ENCODE data around the gene DAAM2.

The DAAM2 gene

DNA sequence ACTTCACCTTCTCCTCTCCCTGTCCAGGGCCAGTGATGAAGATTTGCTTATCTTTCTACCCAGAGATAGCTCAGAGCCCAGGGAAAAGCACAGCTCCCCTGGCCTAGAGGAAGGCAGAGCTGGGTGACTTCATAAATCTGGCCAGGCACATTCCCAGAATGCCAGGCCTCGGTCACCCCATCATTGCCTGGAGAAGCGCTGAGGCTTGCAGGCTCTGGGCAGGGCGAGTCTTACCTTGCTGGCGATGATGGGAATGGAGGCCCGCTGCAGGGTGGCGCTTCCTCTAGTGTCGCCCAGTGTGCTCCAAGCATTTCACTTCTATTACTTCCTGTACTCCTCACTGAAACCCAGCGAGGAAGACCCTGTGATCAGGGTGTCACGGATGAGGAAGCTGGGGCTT is 60.1 kb downstream of the DAAM2 start:
- no peak overlapping the region for H3K4me3 ChIP-seq
- H3K9ac ChIP-seq = no peak overlapping the region
- no peaks in the 10 kb centered on the region for H3K36me3 ChIP-seq
- no peaks in the 10 kb centered on the region for H4K20me1 ChIP-seq
- no peak overlapping the region for H3K27ac ChIP-seq
- no peaks in the 10 kb centered on the region for H3K4me1 ChIP-seq
- H3K27me3 ChIP-seq = no peaks in the 10 kb centered on the region
- TF ChIP-seq Cebpa-rat (IDR thresholded peaks at IDR 0.05) = no peak
- H3K4me2 ChIP-seq = no peak overlapping the region
- no peaks in the 10 kb centered on the region for H3K9me3 ChIP-seq

DNA sequence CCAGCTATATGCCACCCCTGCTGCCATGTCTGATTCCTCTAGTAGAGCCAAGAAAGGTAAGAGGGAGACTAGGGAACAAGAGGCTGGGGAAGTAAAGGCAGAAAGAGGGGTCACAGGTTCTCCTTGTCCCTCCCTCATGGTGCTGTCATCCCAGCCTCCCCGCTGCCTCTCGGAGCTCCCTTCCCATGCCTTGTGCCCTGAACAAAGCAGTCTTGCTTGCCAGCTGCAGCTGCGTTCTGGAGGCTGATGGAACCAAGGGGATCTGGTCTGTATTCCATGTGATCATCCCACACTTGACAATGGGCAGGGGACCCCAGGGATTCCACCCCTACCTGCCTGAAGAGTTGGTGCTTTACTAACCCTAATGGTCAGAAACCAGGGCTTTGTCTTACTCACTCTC is 61.4 kb downstream of the DAAM2 start:
- TF ChIP-seq Cebpa-rat (IDR thresholded peaks at IDR 0.05) = no peak
- Histone ChIP-seq H3K4me1 (no peaks in the 10 kb centered on the region), H4K20me1 (no peaks in the 10 kb centered on the region), H3K36me3 (no peaks in the 10 kb centered on the region), H3K4me3 (no peak overlapping the region), H3K4me2 (no peak overlapping the region), H3K9ac (no peak overlapping the region), H3K9me3 (no peaks in the 10 kb centered on the region), H3K27me3 (no peaks in the 10 kb centered on the region), H3K27ac (no peak overlapping the region)

DNA sequence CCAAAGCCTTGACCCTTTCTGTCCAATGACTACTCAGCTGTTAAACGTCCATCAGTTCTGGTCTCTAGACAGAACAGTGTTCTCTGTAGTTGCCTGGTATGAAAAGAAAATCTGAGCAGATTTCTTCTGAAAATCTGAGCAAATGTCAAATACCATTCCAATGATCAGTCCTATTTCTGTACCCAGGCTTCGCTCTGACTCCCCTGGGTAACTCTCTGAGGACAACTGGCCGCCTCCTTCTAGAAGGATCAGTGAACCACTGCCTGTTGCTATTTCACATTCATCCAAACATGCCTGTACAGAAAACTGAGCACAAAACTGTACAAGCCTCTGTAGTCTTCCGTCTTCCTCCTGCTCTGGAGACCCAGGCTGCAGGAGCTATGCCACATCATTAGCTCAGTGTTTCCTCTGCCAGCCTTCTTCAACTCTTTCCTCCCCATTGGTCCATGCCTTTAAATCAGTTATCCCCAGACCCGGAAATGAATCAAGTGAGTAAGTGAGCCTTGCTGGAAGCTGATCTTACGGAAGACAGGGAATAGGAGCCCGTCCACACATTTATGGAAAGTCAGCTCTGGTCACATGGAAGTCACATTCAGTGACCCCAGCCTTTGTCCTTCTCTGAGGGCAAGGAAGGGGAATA is 63.3 kb downstream of the DAAM2 start:
- TF ChIP-seq Cebpa-rat (IDR thresholded peaks at IDR 0.05) = no peak

DNA sequence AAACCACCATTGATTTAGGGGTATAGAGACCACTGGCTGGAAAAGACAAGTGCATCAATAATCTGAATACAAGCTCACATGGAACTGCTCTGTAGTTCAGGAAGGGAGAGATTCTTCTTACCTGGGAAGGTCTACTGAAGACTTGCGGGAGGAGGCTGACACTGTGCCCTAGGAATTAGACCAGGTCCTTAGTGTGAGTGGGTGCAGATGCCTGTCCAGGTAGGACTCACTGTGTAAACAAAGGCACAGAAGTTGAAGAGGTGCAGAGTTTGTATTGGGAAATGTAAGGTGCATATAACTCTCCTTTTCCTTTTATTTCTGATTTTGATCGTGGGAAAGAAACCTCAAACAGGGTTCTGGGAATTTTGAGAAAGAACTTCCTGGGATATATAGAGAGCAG is 66.8 kb downstream of the DAAM2 start:
- TF ChIP-seq Cebpa-rat (IDR thresholded peaks at IDR 0.05) = no peak
- Histone ChIP-seq H3K4me1 (no peaks in the 10 kb centered on the region), H3K9ac (no peak overlapping the region), H3K27me3 (no peaks in the 10 kb centered on the region), H3K36me3 (no peaks in the 10 kb centered on the region), H3K9me3 (no peaks in the 10 kb centered on the region), H3K27ac (no peak overlapping the region), H3K4me2 (no peak overlapping the region), H4K20me1 (no peaks in the 10 kb centered on the region), H3K4me3 (no peak overlapping the region)

More for the DNA sequence above, 63.3 kb downstream of the DAAM2 start:
- Histone ChIP-seq H3K27ac (no peak overlapping the region), H3K9ac (no peak overlapping the region), H3K4me1 (no peaks in the 10 kb centered on the region), H3K9me3 (no peaks in the 10 kb centered on the region), H3K36me3 (no peaks in the 10 kb centered on the region), H3K27me3 (no peaks in the 10 kb centered on the region), H3K4me3 (no peak overlapping the region), H3K4me2 (no peak overlapping the region), H4K20me1 (no peaks in the 10 kb centered on the region)

DNA sequence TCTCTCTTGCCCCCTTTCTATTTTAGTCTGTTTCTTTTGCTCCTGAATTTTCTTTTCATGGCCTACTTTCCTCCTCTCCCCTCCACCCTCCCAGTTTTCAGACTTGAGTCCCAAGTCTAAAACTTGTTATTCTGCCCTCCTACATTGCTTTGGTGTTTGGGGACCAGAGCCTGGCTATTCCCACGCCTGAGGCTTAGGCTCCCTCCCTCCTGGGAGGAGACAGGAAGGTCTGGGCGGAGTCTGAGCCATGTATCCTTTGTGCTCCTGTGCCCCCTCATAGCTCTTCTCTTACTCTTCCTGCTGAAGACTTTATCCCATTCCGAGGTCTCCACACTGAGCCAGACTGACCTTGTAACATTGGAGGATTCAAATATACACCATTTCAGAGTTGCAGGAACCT is 69.5 kb downstream of the DAAM2 start:
- Histone ChIP-seq H3K27me3 (no peaks in the 10 kb centered on the region), H3K9me3 (no peaks in the 10 kb centered on the region), H3K9ac (no peak overlapping the region), H3K27ac (no peak overlapping the region), H3K36me3 (no peaks in the 10 kb centered on the region), H3K4me2 (no peak overlapping the region), H3K4me3 (no peak overlapping the region), H3K4me1 (no peaks in the 10 kb centered on the region), H4K20me1 (no peaks in the 10 kb centered on the region)
- no peak for TF ChIP-seq Cebpa-rat (IDR thresholded peaks at IDR 0.05)

DNA sequence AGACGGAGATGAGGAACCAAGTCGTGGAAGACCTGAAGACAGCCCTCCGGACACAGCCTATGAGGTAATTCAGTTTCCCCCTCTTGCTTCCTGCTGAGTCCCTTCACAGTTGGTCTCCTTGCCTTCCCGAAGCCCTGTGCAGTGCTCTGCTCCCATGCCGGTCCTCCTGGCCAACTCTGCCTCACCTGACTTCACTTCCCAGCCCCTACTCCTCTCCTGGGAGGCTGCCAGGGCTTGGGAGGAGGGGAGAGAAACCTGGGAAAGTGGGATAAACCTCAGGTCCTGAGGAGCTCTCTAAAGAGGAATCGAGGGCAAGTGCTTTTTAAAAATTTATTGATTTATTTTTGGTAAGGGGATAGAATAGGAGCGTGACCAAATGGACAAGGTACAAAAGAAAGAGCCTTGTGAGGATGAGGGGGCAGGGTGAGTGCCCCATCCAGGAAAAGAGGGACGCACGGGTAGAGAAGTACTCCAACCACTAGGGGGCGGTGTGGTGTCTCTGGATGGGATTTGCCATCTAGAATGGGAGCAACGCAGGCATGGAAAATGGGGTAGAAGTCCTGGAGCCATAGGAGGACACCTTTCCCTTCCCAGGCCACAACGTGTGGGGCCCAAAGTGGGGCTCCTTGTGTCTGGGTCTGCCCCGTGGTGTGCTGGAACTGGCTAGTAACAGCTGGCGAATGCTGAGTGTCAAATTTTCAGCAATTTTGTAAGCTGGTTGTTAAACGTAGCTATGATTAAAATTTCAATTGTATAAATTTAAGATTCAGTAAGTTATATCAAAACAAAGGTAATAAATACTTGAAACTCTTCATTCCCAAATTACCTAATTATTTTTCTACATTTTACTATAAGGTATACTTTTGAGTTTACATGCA is 73.1 kb downstream of the DAAM2 start:
- Histone ChIP-seq H3K9me3 (no peaks in the 10 kb centered on the region), H3K9ac (no peak overlapping the region), H3K4me2 (no peak overlapping the region), H3K4me1 (no peaks in the 10 kb centered on the region), H3K36me3 (no peaks in the 10 kb centered on the region), H3K4me3 (no peak overlapping the region), H4K20me1 (no peaks in the 10 kb centered on the region), H3K27ac (no peak overlapping the region), H3K27me3 (no peaks in the 10 kb centered on the region)
- no peak for TF ChIP-seq Cebpa-rat (IDR thresholded peaks at IDR 0.05)

DNA sequence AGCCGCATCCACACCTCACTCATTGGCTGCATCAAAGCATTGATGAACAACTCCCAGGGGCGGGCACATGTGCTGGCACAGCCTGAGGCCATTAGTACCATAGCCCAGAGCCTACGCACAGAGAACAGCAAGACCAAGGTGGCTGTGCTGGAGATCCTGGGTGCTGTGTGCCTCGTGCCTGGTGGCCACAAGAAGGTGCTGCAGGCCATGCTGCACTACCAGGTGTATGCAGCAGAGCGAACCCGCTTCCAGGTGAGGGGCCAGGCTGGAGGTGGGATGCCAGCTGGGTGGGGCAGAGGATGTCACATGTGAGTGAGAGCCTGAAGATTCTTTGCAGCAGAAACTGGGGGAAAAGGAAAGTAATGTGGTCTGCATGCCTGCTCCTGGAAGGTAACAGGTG is 75.4 kb downstream of the DAAM2 start:
- Histone ChIP-seq H3K27me3 (no peaks in the 10 kb centered on the region), H3K36me3 (no peaks in the 10 kb centered on the region), H3K4me1 (no peaks in the 10 kb centered on the region), H3K4me2 (no peak overlapping the region), H3K9ac (no peak overlapping the region), H3K27ac (no peak overlapping the region), H3K4me3 (no peak overlapping the region), H3K9me3 (no peaks in the 10 kb centered on the region), H4K20me1 (no peaks in the 10 kb centered on the region)
- no peak for TF ChIP-seq Cebpa-rat (IDR thresholded peaks at IDR 0.05)

DNA sequence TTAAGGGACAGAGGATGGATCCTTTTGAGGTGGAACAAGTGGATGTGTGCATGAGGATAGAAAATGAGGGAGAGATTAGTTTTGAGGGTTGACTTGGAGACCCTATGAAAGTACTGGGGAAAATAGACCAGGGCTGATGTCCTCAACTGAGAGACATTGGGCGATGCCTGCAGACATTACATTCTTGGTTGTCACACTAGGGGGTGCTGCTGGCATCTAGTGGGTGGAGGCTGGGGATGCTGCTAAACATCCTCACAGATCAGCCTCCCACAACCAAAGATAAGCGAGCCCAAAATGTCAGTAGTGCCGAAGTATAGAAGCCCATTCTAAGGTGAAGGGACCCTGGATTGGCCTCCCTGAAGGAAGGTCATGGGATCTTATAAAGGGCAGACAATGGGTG is 78.8 kb downstream of the DAAM2 start:
- Histone ChIP-seq H3K4me3 (no peak overlapping the region), H3K27me3 (no peaks in the 10 kb centered on the region), H3K4me1 (no peaks in the 10 kb centered on the region), H3K9me3 (no peaks in the 10 kb centered on the region), H3K9ac (no peak overlapping the region), H3K4me2 (no peak overlapping the region), H3K27ac (no peak overlapping the region), H3K36me3 (no peaks in the 10 kb centered on the region), H4K20me1 (no peaks in the 10 kb centered on the region)
- no peak for TF ChIP-seq Cebpa-rat (IDR thresholded peaks at IDR 0.05)

DNA sequence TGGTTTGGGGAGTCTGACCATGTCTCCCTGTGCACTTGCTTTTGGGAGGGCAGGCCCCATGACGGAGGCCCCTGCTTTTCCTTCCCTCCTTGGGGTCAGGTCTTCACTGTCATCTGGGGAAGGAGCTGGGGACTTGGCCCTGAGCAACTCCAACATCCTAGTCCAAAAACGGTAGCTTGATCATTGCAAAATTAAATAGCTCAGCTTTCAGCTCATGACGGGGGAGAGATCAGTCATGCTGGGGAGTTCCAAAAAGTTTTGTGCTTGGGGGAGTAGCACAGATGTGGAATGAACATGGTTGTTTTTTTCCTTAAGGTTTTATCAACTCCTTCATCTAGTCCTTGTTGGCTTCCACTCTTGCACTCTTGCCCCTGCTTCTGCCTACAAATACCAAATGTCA is 81.3 kb downstream of the DAAM2 start:
- Histone ChIP-seq H3K4me1 (no peaks in the 10 kb centered on the region), H4K20me1 (no peaks in the 10 kb centered on the region), H3K27me3 (no peaks in the 10 kb centered on the region), H3K27ac (no peak overlapping the region), H3K4me3 (no peak overlapping the region), H3K9me3 (no peaks in the 10 kb centered on the region), H3K36me3 (no peaks in the 10 kb centered on the region), H3K4me2 (no peak overlapping the region), H3K9ac (no peak overlapping the region)
- TF ChIP-seq Cebpa-rat (IDR thresholded peaks at IDR 0.05) = no peak

DNA sequence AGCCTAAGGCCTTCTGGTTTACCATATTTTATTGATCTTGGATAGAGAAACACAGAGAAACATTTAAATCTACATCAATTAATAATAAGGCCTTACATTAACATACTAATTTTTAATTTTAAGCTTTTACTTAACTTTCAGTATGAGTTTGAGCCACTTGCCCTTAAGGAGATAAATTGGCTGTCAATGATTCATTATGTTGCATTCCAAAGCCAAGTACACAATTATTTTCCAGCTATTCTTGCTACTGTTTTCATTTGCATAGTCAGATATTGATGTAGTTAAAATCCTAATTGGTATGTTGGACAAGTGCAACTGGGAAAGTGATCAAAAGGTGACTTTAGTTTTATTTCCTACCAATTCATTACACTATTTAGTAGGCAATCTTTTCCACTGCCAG is 83.9 kb downstream of the DAAM2 start:
- H3K4me1 ChIP-seq = no peaks in the 10 kb centered on the region
- H3K9ac ChIP-seq = no peak overlapping the region
- H3K27ac ChIP-seq = no peak overlapping the region
- H4K20me1 ChIP-seq = no peaks in the 10 kb centered on the region
- H3K9me3 ChIP-seq = no peaks in the 10 kb centered on the region
- TF ChIP-seq Cebpa-rat (IDR thresholded peaks at IDR 0.05) = no peak
- no peaks in the 10 kb centered on the region for H3K36me3 ChIP-seq
- no peaks in the 10 kb centered on the region for H3K27me3 ChIP-seq
- no peak overlapping the region for H3K4me2 ChIP-seq
- H3K4me3 ChIP-seq = no peak overlapping the region
